SKM-1 (cell line): Measurements from ENCODE around the gene MORN1.

Source experiments
- DNase-seq: peaks from one replicate; lab custom pipeline; 2025; ENCODE audit not compliant: unreplicated experiment; lab: John Stamatoyannopoulos, UW

The MORN1 gene

GRCh38 chr1:2311184-2312032 is 79.9 kb downstream of the MORN1 start:
- DNase-seq = peak; percentile 7

GRCh38 chr1:2310332-2311183 is 80.8 kb downstream of the MORN1 start:
- no peak for DNase-seq

DNA sequence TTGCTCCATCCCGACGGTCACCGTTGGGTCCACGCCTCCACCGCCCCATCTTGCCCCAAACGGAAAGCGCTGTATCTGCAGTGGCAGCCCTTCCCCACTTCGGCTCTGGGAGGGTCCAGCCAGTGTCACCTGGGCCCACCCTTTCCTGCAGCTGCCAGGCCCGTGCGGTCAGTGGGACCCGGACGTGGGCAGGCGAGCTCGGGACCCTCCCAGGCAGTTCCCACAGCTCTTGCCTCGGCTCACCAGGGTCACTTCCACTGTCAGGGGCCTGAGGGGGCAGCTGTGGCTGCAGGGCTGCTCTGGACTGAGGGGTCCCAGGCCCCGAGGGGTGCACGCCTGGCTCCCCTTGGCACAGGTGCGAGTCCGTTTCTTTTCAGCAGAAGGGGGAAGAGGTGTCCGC is 82.5 kb downstream of the MORN1 start:
- no peak for DNase-seq

- no peak for DNase-seq
Observed at GRCh38 chr1:2307972-2308371, 83.4 kb downstream of the MORN1 start.

- DNase-seq = no peak
Observed at GRCh38 chr1:2307064-2307605, 84.2 kb downstream of the MORN1 start.

DNA sequence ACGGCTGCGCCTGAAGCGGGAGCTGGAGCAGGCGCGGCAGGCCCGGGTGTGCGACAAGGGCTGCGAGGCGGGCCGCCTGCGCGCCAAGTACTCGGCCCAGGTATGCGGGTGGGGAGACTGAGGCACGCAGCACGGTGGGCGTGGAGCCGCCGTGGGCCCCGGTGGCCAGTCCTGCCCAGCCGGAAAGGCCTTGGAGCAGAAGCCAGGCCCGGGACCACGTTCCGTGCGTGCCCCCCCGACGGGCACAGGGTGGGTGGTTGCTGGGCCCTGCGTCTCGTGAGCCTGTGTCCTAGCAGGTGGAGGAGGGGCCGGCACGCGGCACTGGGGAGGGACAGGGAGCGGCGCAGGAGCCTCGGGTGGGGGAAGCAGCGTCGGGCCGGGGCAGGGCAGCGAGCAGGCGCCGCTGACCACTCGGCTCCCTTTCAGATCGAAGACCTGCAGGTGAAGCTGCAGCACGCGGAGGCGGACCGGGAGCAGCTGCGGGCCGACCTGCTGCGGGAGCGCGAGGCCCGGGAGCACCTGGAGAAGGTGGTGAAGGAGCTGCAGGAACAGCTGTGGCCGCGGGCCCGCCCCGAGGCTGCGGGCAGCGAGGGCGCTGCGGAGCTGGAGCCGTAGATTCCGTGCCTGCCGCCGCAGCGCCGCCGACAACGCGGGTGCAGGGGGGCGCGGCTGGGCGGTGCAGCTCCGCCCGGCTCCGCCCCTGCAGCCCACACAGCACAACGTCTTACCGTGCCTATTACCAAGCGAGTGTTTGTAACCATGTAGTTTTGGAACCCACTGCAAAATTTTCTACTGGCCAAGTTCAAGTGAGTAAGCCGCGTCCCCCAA is 85.0 kb downstream of the MORN1 start:
- no peak for DNase-seq

- DNase-seq = no peak
Observed at GRCh38 chr1:2304921-2305681, 86.3 kb downstream of the MORN1 start.

DNA sequence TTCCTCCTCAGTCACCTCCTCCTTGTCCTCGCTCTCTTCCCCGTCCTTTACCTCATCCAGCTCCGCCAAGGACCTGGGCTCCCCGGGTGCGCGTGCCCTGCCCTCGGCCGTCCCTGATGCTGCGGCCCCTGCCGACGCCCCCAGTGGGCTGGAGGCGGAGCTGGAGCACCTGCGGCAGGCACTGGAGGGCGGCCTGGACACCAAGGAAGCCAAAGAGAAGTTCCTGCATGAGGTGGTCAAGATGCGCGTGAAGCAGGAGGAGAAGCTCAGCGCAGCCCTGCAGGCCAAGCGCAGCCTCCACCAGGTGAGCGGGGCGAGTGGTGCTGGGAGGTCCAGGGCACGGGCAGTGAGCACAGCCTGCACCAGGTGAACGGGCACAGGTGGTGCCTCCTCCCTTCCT is 87.1 kb downstream of the MORN1 start:
- DNase-seq = no peak

DNA sequence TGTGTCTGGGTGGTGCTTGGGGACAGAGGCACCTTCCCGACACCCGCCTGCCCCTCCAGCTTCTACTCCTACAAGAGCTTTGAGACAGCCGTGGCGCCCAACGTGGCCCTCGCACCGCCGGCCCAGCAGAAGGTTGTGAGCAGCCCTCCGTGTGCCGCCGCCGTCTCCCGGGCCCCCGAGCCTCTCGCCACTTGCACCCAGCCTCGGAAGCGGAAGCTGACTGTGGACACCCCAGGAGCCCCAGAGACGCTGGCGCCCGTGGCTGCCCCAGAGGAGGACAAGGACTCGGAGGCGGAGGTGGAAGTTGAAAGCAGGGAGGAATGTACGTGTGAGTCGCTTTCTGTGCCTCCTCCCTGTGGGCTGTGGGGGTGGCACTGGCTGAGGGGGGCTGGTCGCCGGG is 87.6 kb downstream of the MORN1 start:
- DNase-seq = no peak

DNA sequence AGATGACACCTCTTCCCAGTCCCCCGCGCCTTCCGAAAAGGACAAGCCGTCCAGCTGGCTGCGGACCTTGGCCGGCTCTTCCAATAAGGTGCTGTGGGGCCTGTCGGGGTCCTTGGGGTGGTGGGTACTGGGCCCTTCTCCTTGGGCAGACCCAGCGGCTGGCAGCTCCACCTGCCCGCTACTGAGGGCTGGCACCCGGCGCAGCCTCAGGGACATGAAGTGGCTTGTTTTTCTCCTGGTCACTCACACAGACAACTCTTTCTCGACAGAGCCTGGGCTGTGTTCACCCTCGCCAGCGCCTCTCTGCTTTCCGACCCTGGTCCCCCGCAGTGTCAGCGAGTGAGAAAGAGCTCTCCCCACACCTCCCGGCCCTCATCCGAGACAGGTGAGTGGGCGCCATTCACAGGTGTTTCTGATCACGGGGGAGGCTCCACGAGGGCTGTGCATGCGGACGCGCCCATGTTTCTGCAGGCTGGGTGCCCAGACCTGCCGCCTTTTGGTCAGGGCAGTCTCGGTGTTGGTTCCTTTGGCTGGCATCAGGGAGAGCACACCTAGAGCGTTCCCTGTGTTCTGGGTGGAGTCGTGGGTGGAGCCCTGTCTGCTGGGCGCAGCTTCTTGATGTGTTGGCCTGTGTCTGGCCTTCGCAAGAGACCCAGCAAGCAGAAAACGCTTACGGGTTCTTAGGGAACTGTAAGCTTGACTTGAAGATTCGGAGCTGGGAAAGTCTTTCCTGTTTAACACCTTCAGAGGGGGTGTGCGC is 88.2 kb downstream of the MORN1 start:
- DNase-seq = no peak

DNA sequence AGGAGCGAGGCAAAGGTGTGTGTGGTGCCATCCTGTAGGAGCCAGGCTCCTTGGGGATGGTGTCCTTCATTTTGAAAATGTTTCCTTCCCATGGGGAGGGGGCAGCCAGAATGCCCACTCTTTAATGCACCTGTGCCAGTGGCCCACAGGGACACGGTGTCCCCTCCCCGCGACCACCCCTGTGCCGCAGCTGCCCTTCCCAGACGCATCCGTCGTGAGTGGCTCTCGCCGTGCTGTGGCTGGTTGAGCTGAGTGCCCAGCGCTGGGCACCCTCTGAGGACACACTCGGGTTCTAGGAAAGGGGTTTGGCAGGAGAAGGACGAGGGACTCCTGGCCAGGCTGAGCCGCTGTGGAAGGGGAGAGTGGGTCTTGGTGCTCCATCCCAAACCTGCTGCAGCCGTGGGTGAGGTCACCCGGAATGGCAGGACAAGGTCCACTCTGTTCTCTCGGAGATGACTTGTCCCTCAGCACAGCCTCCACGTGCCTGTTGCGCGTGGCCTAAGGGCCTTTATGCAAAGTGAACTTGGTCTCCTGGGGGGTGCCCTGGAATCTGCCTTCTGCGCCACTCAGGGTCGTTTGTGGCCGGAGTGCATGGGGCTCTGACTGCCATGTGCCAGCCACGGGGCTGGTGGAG is 88.9 kb downstream of the MORN1 start:
- DNase-seq = no peak

GRCh38 chr1:2301607-2302291 is 89.6 kb downstream of the MORN1 start:
- no peak for DNase-seq

DNA sequence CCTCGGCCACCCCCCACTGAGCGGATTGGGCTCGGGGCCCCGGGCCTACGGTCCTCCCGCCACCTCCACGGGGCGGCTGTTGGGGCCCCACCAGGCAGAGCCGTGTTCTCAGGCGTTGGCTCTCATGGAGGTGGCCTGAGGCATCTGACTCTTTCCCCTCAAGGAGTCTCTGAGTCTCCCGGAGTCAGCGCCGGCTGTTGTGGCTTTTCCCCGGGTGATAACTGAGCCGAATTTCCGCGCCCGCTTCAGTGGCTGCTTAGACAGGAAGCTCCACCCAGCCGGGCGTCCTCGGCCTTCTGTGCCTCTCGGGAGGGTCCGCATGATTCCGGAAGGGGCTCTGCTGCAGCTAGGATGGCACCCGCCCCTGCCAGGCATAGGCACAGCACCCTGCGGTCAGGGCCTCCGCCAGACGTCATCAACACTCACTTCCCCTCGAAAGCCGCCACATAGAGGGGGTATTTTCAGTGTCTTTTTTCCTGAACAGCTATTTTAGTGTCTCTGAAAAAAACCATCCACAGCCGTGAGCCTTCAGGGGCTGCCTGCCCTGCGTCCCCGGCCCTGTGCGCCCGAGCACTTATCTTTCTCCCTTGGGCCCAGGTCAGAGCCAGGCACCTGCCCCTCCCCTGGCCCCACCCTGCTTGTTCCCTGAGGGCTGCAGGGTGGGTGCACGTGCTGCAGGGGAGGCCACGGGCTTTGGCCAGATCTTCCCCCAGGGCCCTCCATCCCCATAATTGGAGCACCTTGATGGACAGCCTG is 90.3 kb downstream of the MORN1 start:
- no peak for DNase-seq

DNA sequence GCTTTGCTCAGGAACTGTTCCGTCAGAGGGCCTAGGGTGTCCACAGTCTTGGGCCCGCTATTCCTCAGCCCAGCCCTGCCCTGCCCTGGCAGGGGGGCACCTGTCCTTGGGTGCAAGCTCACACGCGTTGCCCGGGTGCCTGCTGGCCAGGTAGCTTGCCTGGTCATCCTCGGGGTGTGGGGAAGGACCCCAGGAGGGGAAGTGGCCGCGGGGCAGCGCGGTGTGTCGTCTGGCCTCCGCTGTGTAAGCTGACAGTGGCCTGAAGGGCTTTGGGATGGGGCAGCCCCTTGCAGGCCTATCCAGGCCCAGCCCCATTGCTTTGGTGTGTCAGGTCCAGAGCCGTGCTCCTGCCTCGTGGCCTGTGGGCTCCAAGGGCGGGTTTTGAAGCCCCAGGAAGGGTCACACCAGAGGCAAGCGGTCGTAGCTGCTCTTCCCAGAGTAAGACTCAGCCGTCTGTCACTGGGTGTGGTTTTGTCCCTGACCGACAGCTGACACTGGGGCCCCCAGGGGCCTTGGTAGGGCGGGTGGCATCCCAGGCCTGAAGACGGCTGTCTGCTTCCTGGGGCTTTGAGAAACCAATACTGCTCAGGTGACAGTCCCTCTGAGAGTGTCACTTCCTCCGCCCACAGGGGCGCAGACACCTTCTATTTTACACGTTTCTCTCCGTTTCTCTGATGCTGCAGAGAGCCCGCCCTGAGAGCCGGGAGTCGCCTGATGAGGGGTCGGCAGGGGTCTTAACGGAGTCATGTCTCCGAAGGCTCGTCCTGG is 91.2 kb downstream of the MORN1 start:
- no peak for DNase-seq

- no peak for DNase-seq
Observed at GRCh38 chr1:2299131-2299627, 92.2 kb downstream of the MORN1 start.

GRCh38 chr1:2298685-2299084 is 92.7 kb downstream of the MORN1 start:
- DNase-seq = no peak
